ENCODE results near the gene IL13RA1. TPM values are rescaled to one million over a fixed set of nuclear protein-coding genes. Genes with fewer than 3 reads are reported as not detected.
"Not testable (repeated sequence)": the region's sequence is repeated elsewhere in the genome, so short reads cannot be mapped to it uniquely, and the experiment has no call there.

IL13RA1 gene
- total RNA-seq, 1 donor from 2014 or later: 1.1 TPM

DNA sequence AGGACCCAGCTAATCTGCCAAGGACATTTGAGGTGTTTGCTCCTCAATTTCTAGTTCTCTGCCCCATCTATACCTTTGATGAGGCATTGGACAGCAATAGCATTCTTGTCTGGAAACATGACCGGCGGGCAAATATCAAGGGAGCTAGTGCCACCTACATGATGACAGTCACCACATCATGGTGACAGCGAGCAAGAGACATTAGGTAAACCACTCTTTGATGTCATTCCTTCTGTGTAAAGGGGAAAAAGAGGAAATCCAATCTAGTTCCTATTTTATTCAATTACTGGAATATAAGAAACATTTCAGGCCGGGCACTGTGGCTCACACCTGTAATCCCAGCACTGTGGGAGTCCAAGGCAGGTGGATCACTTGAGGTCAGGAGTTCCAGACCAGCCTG is 20.7 kb upstream of the IL13RA1 start:
- H3K4me3 Mint-ChIP-seq (ENCODE audit: unreplicated experiment): no peak overlapping the region
- TF ChIP-seq, protein P1, sequence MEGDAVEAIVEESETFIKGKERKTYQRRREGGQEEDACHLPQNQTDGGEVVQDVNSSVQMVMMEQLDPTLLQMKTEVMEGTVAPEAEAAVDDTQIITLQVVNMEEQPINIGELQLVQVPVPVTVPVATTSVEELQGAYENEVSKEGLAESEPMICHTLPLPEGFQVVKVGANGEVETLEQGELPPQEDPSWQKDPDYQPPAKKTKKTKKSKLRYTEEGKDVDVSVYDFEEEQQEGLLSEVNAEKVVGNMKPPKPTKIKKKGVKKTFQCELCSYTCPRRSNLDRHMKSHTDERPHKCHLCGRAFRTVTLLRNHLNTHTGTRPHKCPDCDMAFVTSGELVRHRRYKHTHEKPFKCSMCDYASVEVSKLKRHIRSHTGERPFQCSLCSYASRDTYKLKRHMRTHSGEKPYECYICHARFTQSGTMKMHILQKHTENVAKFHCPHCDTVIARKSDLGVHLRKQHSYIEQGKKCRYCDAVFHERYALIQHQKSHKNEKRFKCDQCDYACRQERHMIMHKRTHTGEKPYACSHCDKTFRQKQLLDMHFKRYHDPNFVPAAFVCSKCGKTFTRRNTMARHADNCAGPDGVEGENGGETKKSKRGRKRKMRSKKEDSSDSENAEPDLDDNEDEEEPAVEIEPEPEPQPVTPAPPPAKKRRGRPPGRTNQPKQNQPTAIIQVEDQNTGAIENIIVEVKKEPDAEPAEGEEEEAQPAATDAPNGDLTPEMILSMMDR (IDR thresholded peaks at IDR 0.05; ENCODE audit: partially characterized antibody, unreplicated experiment): no peak
- H3K27ac Mint-ChIP-seq (ENCODE audit: unreplicated experiment): no peak overlapping the region
- no peaks in the 10 kb centered on the region for H3K36me3 Mint-ChIP-seq (ENCODE audit: unreplicated experiment)
- no peaks in the 10 kb centered on the region for H3K9me3 Mint-ChIP-seq (ENCODE audit: unreplicated experiment)
- no peaks in the 10 kb centered on the region for H3K4me1 Mint-ChIP-seq (ENCODE audit: low read depth, unreplicated experiment)
- H3K27me3 Mint-ChIP-seq (ENCODE audit: unreplicated experiment): no peaks in the 10 kb centered on the region
- DNase-seq: no peak

DNA sequence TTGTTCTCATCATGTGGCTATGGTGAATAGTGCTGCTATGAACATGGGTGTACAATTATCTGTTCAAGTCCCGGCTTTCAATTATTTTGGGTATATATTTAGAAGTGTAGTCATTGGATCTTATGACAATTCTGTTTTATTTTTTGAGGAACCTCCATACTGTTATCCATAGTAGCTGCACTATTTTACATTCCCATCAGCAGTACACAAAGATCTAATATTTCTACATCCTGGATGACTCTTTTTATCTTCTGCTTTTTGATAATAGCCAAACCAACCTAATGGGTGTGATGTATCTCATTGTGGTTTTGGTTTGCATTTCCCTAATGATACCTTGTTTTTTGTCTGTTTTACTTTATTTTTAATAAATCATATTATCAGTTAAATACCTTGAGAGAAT is 12.9 kb upstream of the IL13RA1 start:
- H3K4me3 Mint-ChIP-seq (ENCODE audit: unreplicated experiment): no peak overlapping the region
- no peak overlapping the region for H3K27ac Mint-ChIP-seq (ENCODE audit: unreplicated experiment)
- no peaks in the 10 kb centered on the region for H3K9me3 Mint-ChIP-seq (ENCODE audit: unreplicated experiment)
- no peaks in the 10 kb centered on the region for H3K27me3 Mint-ChIP-seq (ENCODE audit: unreplicated experiment)
- H3K4me1 Mint-ChIP-seq (ENCODE audit: low read depth, unreplicated experiment): no peaks in the 10 kb centered on the region
- DNase-seq: no peak
- TF ChIP-seq, protein P1 (IDR thresholded peaks at IDR 0.05; ENCODE audit: partially characterized antibody, unreplicated experiment): no peak
- H3K36me3 Mint-ChIP-seq (ENCODE audit: unreplicated experiment): no peaks in the 10 kb centered on the region

- not testable (repeated sequence) for H3K27me3 Mint-ChIP-seq (ENCODE audit: unreplicated experiment); DNase-seq; H3K4me1 Mint-ChIP-seq (ENCODE audit: low read depth, unreplicated experiment); H3K4me3 Mint-ChIP-seq (ENCODE audit: unreplicated experiment); H3K27ac Mint-ChIP-seq (ENCODE audit: unreplicated experiment); H3K36me3 Mint-ChIP-seq (ENCODE audit: unreplicated experiment); H3K9me3 Mint-ChIP-seq (ENCODE audit: unreplicated experiment)
Measured at GRCh38 chrX:118715917-118716316, 11.5 kb upstream of the IL13RA1 start.

DNA sequence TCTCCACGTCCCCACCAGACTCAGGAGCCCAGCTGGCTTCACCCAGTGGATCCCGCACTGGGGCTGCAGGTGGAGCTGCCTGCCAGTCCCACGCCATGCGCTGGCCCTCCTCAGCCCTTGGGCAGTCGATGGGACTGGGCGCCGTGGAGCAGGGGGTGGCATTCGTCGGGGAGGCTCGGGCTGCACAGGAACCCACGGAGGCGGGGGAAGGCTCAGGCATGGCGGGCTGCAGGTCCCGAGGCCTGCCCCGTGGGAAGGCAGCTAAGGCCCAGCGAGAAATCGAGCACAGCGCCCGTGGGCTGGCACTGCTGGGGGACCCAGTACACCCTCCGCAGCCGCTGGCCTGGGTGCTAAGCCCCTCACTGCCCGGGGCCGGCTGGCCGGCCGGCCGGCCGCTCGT is 10.6 kb upstream of the IL13RA1 start:
- H3K4me3 Mint-ChIP-seq (ENCODE audit: unreplicated experiment); H3K9me3 Mint-ChIP-seq (ENCODE audit: unreplicated experiment); H3K4me1 Mint-ChIP-seq (ENCODE audit: low read depth, unreplicated experiment); H3K27ac Mint-ChIP-seq (ENCODE audit: unreplicated experiment); DNase-seq; H3K27me3 Mint-ChIP-seq (ENCODE audit: unreplicated experiment); H3K36me3 Mint-ChIP-seq (ENCODE audit: unreplicated experiment): not testable (repeated sequence)

DNA sequence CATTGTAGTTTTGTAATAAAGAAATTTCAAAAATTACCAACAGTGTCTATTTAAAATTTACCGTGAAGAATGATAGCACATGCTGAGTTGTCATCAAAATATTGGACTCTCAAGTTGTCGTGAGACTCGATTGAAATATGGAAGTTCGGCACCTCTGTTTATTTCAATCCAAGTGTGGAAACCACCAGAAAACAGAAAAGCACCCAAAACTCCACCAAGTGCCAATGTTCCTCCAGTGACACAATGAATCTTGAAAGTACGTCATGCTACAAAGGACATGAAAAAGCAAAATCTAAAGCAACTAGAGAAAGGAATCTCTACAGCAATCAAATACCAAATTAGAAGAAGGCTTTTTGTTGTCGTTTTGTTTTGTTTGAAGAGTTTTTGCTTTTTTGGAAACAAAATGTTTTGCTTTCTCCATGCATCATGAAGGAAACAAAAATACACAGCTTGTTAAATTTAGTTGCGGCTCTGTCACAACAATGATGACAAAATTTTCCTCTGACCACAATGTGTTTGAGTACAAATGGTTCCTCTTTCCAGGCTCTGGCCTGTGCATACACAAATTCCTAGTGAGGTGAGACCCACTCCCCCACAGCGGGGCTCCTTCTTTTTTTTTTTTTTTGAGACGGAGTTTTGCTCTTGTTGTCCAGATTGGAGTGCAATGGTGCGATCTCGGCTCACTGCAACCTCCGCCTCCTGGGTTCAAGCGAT is 9.6 kb upstream of the IL13RA1 start:
- TF ChIP-seq, protein P1 (IDR thresholded peaks at IDR 0.05; ENCODE audit: partially characterized antibody, unreplicated experiment): no peak
- Mint-ChIP-seq H3K27me3 (ENCODE audit: unreplicated experiment) (no peaks in the 10 kb centered on the region), H3K4me1 (ENCODE audit: low read depth, unreplicated experiment) (no peaks in the 10 kb centered on the region), H3K4me3 (ENCODE audit: unreplicated experiment) (no peak overlapping the region), H3K27ac (ENCODE audit: unreplicated experiment) (no peak overlapping the region), H3K9me3 (ENCODE audit: unreplicated experiment) (peaks cover 2% of the 10 kb centered on the region), H3K36me3 (ENCODE audit: unreplicated experiment) (no peaks in the 10 kb centered on the region)
- DNase-seq: no peak

DNA sequence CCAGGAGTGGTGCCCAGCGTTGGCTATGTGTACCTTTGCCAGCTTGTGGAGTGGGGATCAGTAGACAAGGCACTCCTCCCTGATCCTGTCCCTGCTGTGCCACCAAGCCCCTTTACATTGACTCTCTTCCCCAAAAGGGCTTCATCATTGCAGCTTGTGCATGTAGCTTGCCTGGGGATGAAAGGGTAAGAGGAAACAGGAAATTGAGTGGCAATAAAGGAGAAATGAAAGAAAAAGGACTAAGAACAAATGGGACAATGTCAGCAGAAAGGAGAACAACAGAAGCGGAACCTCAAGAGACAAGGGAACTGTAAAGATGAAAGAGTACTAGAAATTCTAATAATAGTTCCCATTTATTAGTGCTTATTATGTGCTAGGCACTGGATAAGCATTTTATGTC is 8.7 kb upstream of the IL13RA1 start:
- H3K27me3 Mint-ChIP-seq (ENCODE audit: unreplicated experiment): no peaks in the 10 kb centered on the region
- no peak for DNase-seq
- TF ChIP-seq, protein P1 (IDR thresholded peaks at IDR 0.05; ENCODE audit: partially characterized antibody, unreplicated experiment): no peak
- H3K27ac Mint-ChIP-seq (ENCODE audit: unreplicated experiment): no peak overlapping the region
- H3K4me3 Mint-ChIP-seq (ENCODE audit: unreplicated experiment): no peak overlapping the region
- H3K36me3 Mint-ChIP-seq (ENCODE audit: unreplicated experiment): no peaks in the 10 kb centered on the region
- H3K4me1 Mint-ChIP-seq (ENCODE audit: low read depth, unreplicated experiment): no peaks in the 10 kb centered on the region
- peaks cover 2% of the 10 kb centered on the region for H3K9me3 Mint-ChIP-seq (ENCODE audit: unreplicated experiment)
